Measurements from ENCODE around the gene EXD3. TPM values are rescaled to one million over a fixed set of nuclear protein-coding genes. Genes with fewer than 3 reads are reported as not detected.
A peak's percentile ranks its signal among the peaks of the same experiment; 100 is the strongest.

The EXD3 gene
- total and polyA plus RNA-seq, 2 of the 13 experiments (the other 11 are each of a cell fraction or from before 2014, with no cell fraction given): 2.7 to 4.8 TPM

DNA sequence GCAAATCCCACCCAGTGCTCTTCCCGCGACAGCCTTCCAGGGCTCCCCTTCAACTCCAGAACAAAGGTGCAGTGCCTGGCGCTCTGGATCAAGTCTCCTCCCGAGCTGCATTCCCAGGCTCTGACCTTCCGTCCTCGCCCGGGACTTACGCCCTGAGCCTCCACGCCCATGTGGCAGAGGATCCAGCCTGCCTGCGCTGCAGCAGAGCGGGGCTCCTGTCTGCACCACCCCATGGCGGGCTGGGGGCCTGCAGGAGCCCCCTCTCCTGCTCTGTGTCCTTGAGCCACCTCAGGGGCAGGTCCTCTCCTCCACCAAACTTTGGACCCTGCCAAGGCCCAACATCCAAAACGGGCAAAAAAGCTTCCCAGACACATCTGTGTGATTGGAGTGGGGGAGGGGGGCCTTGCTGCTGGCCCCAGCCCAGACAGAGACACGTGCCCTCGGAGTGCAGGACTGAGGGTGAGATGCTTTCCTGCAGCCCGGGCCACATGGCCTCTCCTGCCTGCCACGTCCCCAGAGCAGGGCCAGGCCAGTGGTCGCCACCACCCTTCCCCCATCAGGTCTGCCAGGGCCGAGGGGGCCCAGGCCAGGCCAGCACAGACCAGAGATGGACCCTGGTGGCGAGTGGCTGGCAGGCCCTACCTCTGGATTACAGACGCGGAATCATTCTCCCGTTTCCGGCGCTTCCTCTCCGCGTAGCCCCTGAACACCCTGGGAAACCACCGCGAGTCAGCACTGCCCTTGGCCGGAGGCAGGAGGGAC is 31.8 kb upstream of the EXD3 start (continued):
- TF ChIP-seq ELF3 (CRISPR knock-in tag; IDR thresholded peaks at IDR 0.05): peak; percentile 67; the same call in 1 of the 2 replicates
- peak; percentile 68; the same call in 1 of the 2 replicates for TF ChIP-seq ZNF335 (CRISPR knock-in tag; IDR thresholded peaks at IDR 0.05)
- TF ChIP-seq, protein P1, sequence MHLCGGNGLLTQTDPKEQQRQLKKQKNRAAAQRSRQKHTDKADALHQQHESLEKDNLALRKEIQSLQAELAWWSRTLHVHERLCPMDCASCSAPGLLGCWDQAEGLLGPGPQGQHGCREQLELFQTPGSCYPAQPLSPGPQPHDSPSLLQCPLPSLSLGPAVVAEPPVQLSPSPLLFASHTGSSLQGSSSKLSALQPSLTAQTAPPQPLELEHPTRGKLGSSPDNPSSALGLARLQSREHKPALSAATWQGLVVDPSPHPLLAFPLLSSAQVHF (CRISPR knock-in tag; IDR thresholded peaks at IDR 0.05): no peak
- TF ChIP-seq, protein P2, sequence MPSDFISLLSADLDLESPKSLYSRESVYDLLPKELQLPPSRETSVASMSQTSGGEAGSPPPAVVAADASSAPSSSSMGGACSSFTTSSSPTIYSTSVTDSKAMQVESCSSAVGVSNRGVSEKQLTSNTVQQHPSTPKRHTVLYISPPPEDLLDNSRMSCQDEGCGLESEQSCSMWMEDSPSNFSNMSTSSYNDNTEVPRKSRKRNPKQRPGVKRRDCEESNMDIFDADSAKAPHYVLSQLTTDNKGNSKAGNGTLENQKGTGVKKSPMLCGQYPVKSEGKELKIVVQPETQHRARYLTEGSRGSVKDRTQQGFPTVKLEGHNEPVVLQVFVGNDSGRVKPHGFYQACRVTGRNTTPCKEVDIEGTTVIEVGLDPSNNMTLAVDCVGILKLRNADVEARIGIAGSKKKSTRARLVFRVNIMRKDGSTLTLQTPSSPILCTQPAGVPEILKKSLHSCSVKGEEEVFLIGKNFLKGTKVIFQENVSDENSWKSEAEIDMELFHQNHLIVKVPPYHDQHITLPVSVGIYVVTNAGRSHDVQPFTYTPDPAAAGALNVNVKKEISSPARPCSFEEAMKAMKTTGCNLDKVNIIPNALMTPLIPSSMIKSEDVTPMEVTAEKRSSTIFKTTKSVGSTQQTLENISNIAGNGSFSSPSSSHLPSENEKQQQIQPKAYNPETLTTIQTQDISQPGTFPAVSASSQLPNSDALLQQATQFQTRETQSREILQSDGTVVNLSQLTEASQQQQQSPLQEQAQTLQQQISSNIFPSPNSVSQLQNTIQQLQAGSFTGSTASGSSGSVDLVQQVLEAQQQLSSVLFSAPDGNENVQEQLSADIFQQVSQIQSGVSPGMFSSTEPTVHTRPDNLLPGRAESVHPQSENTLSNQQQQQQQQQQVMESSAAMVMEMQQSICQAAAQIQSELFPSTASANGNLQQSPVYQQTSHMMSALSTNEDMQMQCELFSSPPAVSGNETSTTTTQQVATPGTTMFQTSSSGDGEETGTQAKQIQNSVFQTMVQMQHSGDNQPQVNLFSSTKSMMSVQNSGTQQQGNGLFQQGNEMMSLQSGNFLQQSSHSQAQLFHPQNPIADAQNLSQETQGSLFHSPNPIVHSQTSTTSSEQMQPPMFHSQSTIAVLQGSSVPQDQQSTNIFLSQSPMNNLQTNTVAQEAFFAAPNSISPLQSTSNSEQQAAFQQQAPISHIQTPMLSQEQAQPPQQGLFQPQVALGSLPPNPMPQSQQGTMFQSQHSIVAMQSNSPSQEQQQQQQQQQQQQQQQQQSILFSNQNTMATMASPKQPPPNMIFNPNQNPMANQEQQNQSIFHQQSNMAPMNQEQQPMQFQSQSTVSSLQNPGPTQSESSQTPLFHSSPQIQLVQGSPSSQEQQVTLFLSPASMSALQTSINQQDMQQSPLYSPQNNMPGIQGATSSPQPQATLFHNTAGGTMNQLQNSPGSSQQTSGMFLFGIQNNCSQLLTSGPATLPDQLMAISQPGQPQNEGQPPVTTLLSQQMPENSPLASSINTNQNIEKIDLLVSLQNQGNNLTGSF (CRISPR knock-in tag; IDR thresholded peaks at IDR 0.05): no peak
- TF ChIP-seq YY1 (IDR thresholded peaks at IDR 0.05; ENCODE audit: insufficient read depth, insufficient replicate concordance, low read depth, low read length): no peak
- TF ChIP-seq LCORL (IDR thresholded peaks at IDR 0.05): no peak
- TF ChIP-seq LCORL (CRISPR knock-in tag; IDR thresholded peaks at IDR 0.05): peak; percentile 92
- peak; percentile 41; the same call in 1 of the 2 replicates for TF ChIP-seq ZSCAN12 (CRISPR knock-in tag; IDR thresholded peaks at IDR 0.05)
- TF ChIP-seq MYC (CRISPR knock-in tag; IDR thresholded peaks at IDR 0.05; ENCODE audit: borderline replicate concordance): peak; percentile 99
- TF ChIP-seq HES4 (CRISPR knock-in tag; IDR thresholded peaks at IDR 0.05; ENCODE audit: borderline replicate concordance): peak; percentile 88
- TF ChIP-seq, protein P3, sequence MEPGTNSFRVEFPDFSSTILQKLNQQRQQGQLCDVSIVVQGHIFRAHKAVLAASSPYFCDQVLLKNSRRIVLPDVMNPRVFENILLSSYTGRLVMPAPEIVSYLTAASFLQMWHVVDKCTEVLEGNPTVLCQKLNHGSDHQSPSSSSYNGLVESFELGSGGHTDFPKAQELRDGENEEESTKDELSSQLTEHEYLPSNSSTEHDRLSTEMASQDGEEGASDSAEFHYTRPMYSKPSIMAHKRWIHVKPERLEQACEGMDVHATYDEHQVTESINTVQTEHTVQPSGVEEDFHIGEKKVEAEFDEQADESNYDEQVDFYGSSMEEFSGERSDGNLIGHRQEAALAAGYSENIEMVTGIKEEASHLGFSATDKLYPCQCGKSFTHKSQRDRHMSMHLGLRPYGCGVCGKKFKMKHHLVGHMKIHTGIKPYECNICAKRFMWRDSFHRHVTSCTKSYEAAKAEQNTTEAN (CRISPR knock-in tag; conservative IDR thresholded peaks at IDR 0.05): peak; percentile 91; the same call in 1 of the 2 replicates
- TF ChIP-seq, protein P4, sequence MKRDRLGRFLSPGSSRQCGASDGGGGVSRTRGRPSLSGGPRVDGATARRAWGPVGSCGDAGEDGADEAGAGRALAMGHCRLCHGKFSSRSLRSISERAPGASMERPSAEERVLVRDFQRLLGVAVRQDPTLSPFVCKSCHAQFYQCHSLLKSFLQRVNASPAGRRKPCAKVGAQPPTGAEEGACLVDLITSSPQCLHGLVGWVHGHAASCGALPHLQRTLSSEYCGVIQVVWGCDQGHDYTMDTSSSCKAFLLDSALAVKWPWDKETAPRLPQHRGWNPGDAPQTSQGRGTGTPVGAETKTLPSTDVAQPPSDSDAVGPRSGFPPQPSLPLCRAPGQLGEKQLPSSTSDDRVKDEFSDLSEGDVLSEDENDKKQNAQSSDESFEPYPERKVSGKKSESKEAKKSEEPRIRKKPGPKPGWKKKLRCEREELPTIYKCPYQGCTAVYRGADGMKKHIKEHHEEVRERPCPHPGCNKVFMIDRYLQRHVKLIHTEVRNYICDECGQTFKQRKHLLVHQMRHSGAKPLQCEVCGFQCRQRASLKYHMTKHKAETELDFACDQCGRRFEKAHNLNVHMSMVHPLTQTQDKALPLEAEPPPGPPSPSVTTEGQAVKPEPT (CRISPR knock-in tag; IDR thresholded peaks at IDR 0.05; ENCODE audit: low read depth): peak; percentile 88
- no peak for TF ChIP-seq HNRNPK (IDR thresholded peaks at IDR 0.05; ENCODE audit: low read depth, low read length, poor library complexity, severe bottlenecking)
- TF ChIP-seq, protein P5, sequence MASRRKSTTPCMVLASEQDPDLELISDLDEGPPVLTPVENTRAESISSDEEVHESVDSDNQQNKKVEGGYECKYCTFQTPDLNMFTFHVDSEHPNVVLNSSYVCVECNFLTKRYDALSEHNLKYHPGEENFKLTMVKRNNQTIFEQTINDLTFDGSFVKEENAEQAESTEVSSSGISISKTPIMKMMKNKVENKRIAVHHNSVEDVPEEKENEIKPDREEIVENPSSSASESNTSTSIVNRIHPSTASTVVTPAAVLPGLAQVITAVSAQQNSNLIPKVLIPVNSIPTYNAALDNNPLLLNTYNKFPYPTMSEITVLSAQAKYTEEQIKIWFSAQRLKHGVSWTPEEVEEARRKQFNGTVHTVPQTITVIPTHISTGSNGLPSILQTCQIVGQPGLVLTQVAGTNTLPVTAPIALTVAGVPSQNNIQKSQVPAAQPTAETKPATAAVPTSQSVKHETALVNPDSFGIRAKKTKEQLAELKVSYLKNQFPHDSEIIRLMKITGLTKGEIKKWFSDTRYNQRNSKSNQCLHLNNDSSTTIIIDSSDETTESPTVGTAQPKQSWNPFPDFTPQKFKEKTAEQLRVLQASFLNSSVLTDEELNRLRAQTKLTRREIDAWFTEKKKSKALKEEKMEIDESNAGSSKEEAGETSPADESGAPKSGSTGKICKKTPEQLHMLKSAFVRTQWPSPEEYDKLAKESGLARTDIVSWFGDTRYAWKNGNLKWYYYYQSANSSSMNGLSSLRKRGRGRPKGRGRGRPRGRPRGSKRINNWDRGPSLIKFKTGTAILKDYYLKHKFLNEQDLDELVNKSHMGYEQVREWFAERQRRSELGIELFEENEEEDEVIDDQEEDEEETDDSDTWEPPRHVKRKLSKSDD (CRISPR knock-in tag; IDR thresholded peaks at IDR 0.05; ENCODE audit: low read depth): peak; percentile 93
- TF ChIP-seq MBD4 (IDR thresholded peaks at IDR 0.05; ENCODE audit: borderline replicate concordance, low read length): no peak
